Effector memory CD8-positive, alpha-beta T cell (primary cell): Measurements from ENCODE around the gene TOM1L1.

Experiments
- ATAC-seq: fragments of 150-1000 bp; cut with Tn5 transposase; replicated peaks from 2 replicates; pipeline ENCODE4 v1.10.0; 2021; ENCODE audit warnings: mild to moderate bottlenecking, moderate library complexity
- DNase-seq, 3 experiments: peaks; one replicate each; pipeline ENCODE4 v3.0.0; 2021
- H3K27ac Mint-ChIP-seq, 2 donors: one replicate each; pipeline ENCODE4 v1.8.0; 2022; ENCODE audit warnings: mild to moderate bottlenecking in 2 of 2, mixed read lengths in 2 of 2, moderate library complexity in 2 of 2
- H3K27me3 Mint-ChIP-seq, 2 donors: one replicate each; pipeline ENCODE4 v1.8.0; 2022; ENCODE audit warnings: mixed read lengths in 2 of 2
- H3K36me3 Mint-ChIP-seq: one replicate; pipeline ENCODE4 v1.8.0; 2022; ENCODE audit warnings: mild to moderate bottlenecking, moderate library complexity, mixed read lengths; ENCODE audit not compliant: insufficient read depth
- H3K4me1 Mint-ChIP-seq, 2 donors: one replicate each; pipeline ENCODE4 v1.8.0; 2022; ENCODE audit warnings: low read depth in 2 of 2, mixed read lengths in 2 of 2
- H3K4me3 Mint-ChIP-seq, 2 donors: one replicate each; pipeline ENCODE4 v1.8.0; 2022; ENCODE audit warnings: mild to moderate bottlenecking in 2 of 2, mixed read lengths in 2 of 2, moderate library complexity in 2 of 2
- H3K9me3 Mint-ChIP-seq, 2 donors: one replicate each; pipeline ENCODE4 v1.8.0; 2022; ENCODE audit warnings: mixed read lengths in 2 of 2

The TOM1L1 gene

GRCh38 chr17:54944796-54945195 is 44.1 kb downstream of the TOM1L1 start:
- Mint-ChIP-seq H3K4me3 (no peak overlapping the region), H3K4me1 (peaks cover 0 to 3% of the 10 kb centered on the region in 2 donors), H3K27ac (no peak overlapping the region), H3K36me3 (peaks cover 3% of the 10 kb centered on the region), H3K9me3 (peaks cover 0 to 2% of the 10 kb centered on the region in 2 donors), H3K27me3 (peaks cover 16 to 33% of the 10 kb centered on the region in 2 donors)
- ATAC-seq (no peak), DNase-seq (no peak)

GRCh38 chr17:54945231-54945630 is 44.6 kb downstream of the TOM1L1 start:
- Mint-ChIP-seq H3K36me3 (peaks cover 3% of the 10 kb centered on the region), H3K27ac (no peak overlapping the region)

GRCh38 chr17:54945671-54946070 is 45.0 kb downstream of the TOM1L1 start:
- no peak overlapping the region for H3K27ac Mint-ChIP-seq
- H3K4me3 Mint-ChIP-seq = no peak overlapping the region
- peaks cover 0 to 2% of the 10 kb centered on the region in 2 donors for H3K9me3 Mint-ChIP-seq
- peaks cover 3% of the 10 kb centered on the region for H3K36me3 Mint-ChIP-seq
- H3K4me1 Mint-ChIP-seq = peaks cover 0 to 3% of the 10 kb centered on the region in 2 donors
- DNase-seq (no peak), ATAC-seq (no peak)
- H3K27me3 Mint-ChIP-seq = peaks cover 16 to 33% of the 10 kb centered on the region in 2 donors

More at GRCh38 chr17:54945231-54945630, 44.6 kb downstream of the TOM1L1 start:
- DNase-seq (no peak), ATAC-seq (no peak)
- Mint-ChIP-seq H3K4me3 (no peak overlapping the region), H3K9me3 (peaks cover 0 to 2% of the 10 kb centered on the region in 2 donors), H3K4me1 (peaks cover 0 to 3% of the 10 kb centered on the region in 2 donors), H3K27me3 (peaks cover 16 to 33% of the 10 kb centered on the region in 2 donors)

DNA sequence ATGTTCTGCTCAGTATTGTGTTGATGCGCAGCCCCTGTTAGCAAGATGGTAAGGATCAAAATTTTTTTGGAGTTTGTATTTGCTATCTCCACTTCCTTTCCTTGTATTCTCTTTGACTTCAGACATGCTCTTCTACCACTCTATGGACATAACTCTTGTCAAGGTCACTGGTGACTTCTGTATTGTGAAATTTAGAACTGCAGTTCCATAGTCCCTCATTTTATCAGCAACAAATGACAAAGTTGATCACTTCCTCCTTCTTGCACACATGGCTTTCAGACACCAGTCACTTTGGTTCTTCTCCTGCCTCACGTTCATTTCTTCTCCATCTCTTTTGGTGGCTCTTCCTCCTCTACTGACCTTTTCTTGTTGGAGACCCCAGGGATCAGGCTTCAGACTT is 46.7 kb downstream of the TOM1L1 start:
- ATAC-seq (no peak), DNase-seq (no peak)
- H3K36me3 Mint-ChIP-seq = peaks cover 3% of the 10 kb centered on the region
- H3K4me3 Mint-ChIP-seq = no peak overlapping the region
- peaks cover 0 to 2% of the 10 kb centered on the region in 2 donors for H3K9me3 Mint-ChIP-seq
- peaks cover 16 to 33% of the 10 kb centered on the region in 2 donors for H3K27me3 Mint-ChIP-seq
- peaks cover 0 to 3% of the 10 kb centered on the region in 2 donors for H3K4me1 Mint-ChIP-seq
- no peak overlapping the region for H3K27ac Mint-ChIP-seq

GRCh38 chr17:54948380-54948779 is 47.7 kb downstream of the TOM1L1 start:
- DNase-seq = no peak
- peaks cover 0 to 3% of the 10 kb centered on the region in 2 donors for H3K4me1 Mint-ChIP-seq
- H3K27ac Mint-ChIP-seq = no peak overlapping the region
- H3K27me3 Mint-ChIP-seq = peaks cover 16 to 28% of the 10 kb centered on the region in 2 donors
- H3K36me3 Mint-ChIP-seq = peaks cover 3% of the 10 kb centered on the region
- no peak overlapping the region for H3K4me3 Mint-ChIP-seq
- ATAC-seq = no peak
- H3K9me3 Mint-ChIP-seq = peaks cover 0 to 2% of the 10 kb centered on the region in 2 donors

DNA sequence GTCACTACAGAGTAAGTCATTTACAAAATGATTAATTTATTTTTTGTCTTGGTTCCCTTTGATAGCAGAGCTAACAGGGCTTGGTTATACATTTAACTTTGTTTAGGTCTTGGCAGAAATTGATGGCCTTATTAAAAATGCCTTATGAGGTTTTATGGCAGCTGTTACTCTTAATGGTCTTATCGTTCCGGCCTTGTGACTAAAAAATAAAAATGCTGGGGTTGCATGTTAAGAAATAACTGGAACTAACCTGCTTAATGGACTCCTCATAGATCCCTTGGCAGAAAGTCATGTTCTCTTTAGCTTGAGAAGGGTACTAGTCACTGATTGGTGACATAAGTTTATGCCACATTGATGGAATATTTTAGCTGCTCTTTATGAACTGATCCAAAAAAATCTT is 49.5 kb downstream of the TOM1L1 start:
- H3K4me3 Mint-ChIP-seq = no peak overlapping the region
- DNase-seq = no peak
- H3K4me1 Mint-ChIP-seq = peaks cover 0 to 3% of the 10 kb centered on the region in 2 donors
- peaks cover 16 to 28% of the 10 kb centered on the region in 2 donors for H3K27me3 Mint-ChIP-seq
- ATAC-seq = no peak
- no peak overlapping the region for H3K27ac Mint-ChIP-seq
- H3K36me3 Mint-ChIP-seq = peaks cover 3% of the 10 kb centered on the region
- peaks cover 0 to 2% of the 10 kb centered on the region in 2 donors for H3K9me3 Mint-ChIP-seq

GRCh38 chr17:54951286-54951685 is 50.6 kb downstream of the TOM1L1 start:
- H3K36me3 Mint-ChIP-seq = peaks cover 3% of the 10 kb centered on the region
- peaks cover 16 to 20% of the 10 kb centered on the region in 2 donors for H3K27me3 Mint-ChIP-seq
- DNase-seq = no peak
- peaks cover 0 to 2% of the 10 kb centered on the region in 2 donors for H3K9me3 Mint-ChIP-seq
- no peak for ATAC-seq
- H3K4me3 Mint-ChIP-seq = no peak overlapping the region
- H3K27ac Mint-ChIP-seq = no peak overlapping the region
- peaks cover 0 to 3% of the 10 kb centered on the region in 2 donors for H3K4me1 Mint-ChIP-seq

DNA sequence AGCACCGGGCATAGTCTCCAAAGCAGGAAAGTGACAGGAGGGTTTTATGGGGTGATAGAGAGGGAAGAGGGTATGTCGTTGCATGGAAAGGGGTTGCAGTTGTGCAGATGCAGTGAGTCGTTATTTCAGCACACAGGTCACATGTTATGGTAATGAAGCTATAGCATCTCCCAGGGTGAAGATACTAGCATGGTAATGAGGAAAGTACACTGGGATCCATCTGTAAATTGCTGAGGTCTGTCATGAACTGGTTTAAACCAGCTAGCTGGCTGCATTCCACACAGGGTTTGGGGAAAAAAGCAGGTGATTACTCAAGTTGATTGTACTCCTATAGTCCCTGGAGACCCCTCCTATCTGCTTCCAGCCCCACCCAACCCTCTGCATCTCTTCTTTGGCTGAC is 56.1 kb downstream of the TOM1L1 start:
- Mint-ChIP-seq H3K27me3 (no peaks in the 10 kb centered on the region), H3K9me3 (no peaks in the 10 kb centered on the region), H3K4me1 (no peaks in the 10 kb centered on the region), H3K27ac (no peak overlapping the region), H3K4me3 (no peak overlapping the region), H3K36me3 (peaks cover 38% of the 10 kb centered on the region)
- DNase-seq = no peak
- no peak for ATAC-seq

- peak; percentile 34 for ATAC-seq
- Mint-ChIP-seq H3K27ac (no peak overlapping the region), H3K4me3 (no peak overlapping the region), H3K27me3 (no peaks in the 10 kb centered on the region), H3K36me3 (peaks cover 16% of the 10 kb centered on the region), H3K9me3 (no peaks in the 10 kb centered on the region), H3K4me1 (peaks cover 7 to 31% of the 10 kb centered on the region in 2 donors)
- peak in 2 of 3 experiments; percentile 33 to 49 for DNase-seq
Observed at GRCh38 chr17:54967621-54968261, 67.1 kb downstream of the TOM1L1 start.

DNA sequence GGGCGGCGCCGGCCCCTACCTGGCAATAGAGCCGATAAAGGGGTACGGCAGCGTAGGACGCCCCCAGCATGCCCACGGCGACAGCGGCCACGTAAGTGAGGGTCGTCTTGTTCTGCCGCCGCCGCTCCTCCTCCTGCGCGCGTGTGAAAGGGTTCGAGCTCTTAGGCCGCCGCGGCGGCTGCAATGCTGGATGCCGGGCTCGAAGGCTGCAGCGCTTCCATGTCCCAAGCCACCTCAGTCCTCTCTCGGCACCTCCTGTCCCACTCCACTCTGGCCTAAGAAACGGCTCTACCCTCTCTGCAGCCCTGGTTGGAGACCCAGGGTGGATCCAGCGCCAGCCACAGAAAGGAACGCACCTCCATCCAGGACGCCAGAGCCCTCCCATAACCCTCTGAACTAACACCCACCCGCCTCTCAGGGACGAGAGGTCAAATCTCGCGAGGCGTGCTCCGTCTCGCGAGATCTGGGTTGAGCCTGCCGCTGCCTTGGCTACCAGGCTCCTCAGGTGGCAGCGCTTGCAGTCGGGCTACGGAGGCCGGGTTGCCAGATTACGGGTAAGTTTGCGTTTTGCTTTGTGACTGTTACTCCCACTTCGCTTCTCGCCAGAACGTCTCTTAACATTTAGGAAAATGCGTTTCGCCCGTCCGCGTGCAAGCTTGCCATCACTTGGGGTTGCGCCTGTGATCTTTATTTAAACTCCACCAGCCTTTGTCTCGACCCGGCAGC is 67.8 kb downstream of the TOM1L1 start, which contains the start of the genes COX11 and STXBP4:
Gene COX11 (minus strand): TSS at position 393 of the 726 bp plus-strand sequence. CDS start 8 bp downstream, at position 385.
Gene STXBP4 (plus strand): TSS at position 504 of the 726 bp plus-strand sequence. CDS start 17,455 bp downstream, outside the sequence.
- ATAC-seq = peak; percentile 94
- DNase-seq = peak; percentile 90 to 94 (median 93)
- H3K4me3 Mint-ChIP-seq = no peak within 1 kb of the TSS
- H3K27ac Mint-ChIP-seq = no peak within 1 kb of the TSS
- no peaks in the 10 kb centered on the region for H3K27me3 Mint-ChIP-seq
- H3K9me3 Mint-ChIP-seq = no peaks in the 10 kb centered on the region
- peaks cover 7 to 31% of the 10 kb centered on the region in 2 donors for H3K4me1 Mint-ChIP-seq
- H3K36me3 Mint-ChIP-seq = peaks cover 11% of the 10 kb centered on the region

DNA sequence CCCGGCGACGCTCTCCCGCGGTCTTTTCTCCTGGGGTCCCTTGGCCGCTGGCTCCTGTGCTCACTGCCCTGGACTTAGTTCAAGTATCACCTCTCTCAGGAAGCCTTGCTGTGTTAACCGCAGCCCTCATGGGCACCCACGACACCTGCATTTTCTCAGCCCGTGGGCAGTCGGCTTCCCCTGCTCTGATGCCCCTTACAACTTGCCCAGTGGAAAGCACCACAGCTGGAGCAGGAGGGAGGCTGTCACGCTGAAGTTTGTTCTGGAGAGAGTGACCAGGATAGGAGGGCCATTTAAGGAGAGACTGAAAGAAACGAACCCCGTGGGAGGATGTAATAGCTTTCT is 68.3 kb downstream of the TOM1L1 start:
- no peaks in the 10 kb centered on the region for H3K9me3 Mint-ChIP-seq
- peak; percentile 21 for ATAC-seq
- peaks cover 7 to 31% of the 10 kb centered on the region in 2 donors for H3K4me1 Mint-ChIP-seq
- H3K27me3 Mint-ChIP-seq = no peaks in the 10 kb centered on the region
- DNase-seq = no peak
- peaks cover 6% of the 10 kb centered on the region for H3K36me3 Mint-ChIP-seq
- H3K27ac Mint-ChIP-seq = no peak overlapping the region
- no peak overlapping the region for H3K4me3 Mint-ChIP-seq

GRCh38 chr17:54969658-54970572 is 69.3 kb downstream of the TOM1L1 start:
- Mint-ChIP-seq H3K36me3 (no peaks in the 10 kb centered on the region), H3K4me1 (peaks cover 7 to 31% of the 10 kb centered on the region in 2 donors), H3K9me3 (no peaks in the 10 kb centered on the region), H3K27me3 (no peaks in the 10 kb centered on the region), H3K4me3 (peak overlapping the region in 1 of 2 donors; percentile 13), H3K27ac (no peak overlapping the region)
- DNase-seq = no peak
- ATAC-seq = no peak

DNA sequence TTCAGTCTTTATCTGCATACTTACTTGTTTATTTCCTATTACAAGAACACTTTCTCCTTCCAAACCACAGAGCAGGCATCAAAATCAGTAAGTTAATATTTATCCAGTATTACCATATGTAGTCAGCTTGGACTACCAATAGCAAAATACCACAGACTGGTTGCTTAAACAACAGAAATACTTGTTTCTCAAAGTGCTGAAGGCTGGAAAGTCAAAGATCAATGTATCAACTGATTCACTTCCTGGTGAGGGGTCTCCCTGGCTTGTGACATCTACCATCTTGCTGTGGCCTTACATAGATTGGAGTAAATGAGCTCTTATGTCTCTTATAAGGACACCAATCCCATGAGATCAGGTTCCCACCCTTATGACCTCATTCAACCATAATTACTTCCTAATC is 70.5 kb downstream of the TOM1L1 start:
- no peaks in the 10 kb centered on the region for H3K36me3 Mint-ChIP-seq
- H3K4me1 Mint-ChIP-seq = peaks cover 7 to 25% of the 10 kb centered on the region in 2 donors
- H3K27ac Mint-ChIP-seq = peak overlapping the region in 1 of 2 donors; percentile 22
- no peak overlapping the region for H3K4me3 Mint-ChIP-seq
- no peak for ATAC-seq
- no peaks in the 10 kb centered on the region for H3K9me3 Mint-ChIP-seq
- H3K27me3 Mint-ChIP-seq = no peaks in the 10 kb centered on the region
- DNase-seq = no peak
